ENCODE data around the gene TTLL4. TPM values are rescaled to one million over a fixed set of nuclear protein-coding genes. Genes with fewer than 3 reads are reported as not detected.

The TTLL4 gene
- total RNA-seq, 2 experiments from 2014 or later: 38.2 to 68.0 TPM

GRCh38 chr2:218713922-218714321 lies 3.3 kb downstream of the TTLL4 start:
- DNase-seq (ENCODE audit: low spot score): no peak
- H3K27ac ChIP-seq (ENCODE audit: low read depth, low read length, poor library complexity, severe bottlenecking): no peak overlapping the region
- no TSS peak for BruUV-seq (replicated peaks)

GRCh38 chr2:218716070-218716469 lies 5.4 kb downstream of the TTLL4 start:
- DNase-seq (ENCODE audit: low spot score): no peak
- Histone ChIP-seq H3K36me3 (ENCODE audit: insufficient read depth, low read length) (peaks cover 67% of the 10 kb centered on the region), H3K27ac (ENCODE audit: low read depth, low read length, poor library complexity, severe bottlenecking) (no peak overlapping the region), H3K9me3 (ENCODE audit: low read length) (no peaks in the 10 kb centered on the region), H2AFZ (ENCODE audit: low read length) (no peak overlapping the region), H3K4me1 (ENCODE audit: insufficient read depth, low read length, poor library complexity, severe bottlenecking) (peaks cover 25% of the 10 kb centered on the region), H3K9me2 (ENCODE audit: insufficient read depth, low read length) (no peaks in the 10 kb centered on the region), H4K20me1 (ENCODE audit: insufficient read depth, low read length) (0 out of 2 replicates have a peak, but pooled peaks cover 5% of the 10 kb centered on the region), H3K4me2 (ENCODE audit: low read length) (no peak overlapping the region), H3K4me3 (ENCODE audit: low read depth, low read length, poor library complexity, severe bottlenecking) (no peak overlapping the region), H3K79me2 (ENCODE audit: insufficient read depth, low read depth, low read length) (peaks cover 61% of the 10 kb centered on the region)
- ChIA-PET CTCF (ENCODE audit: unreplicated experiment) (no interaction called here), POLR2A (no interaction called here)
- intact Hi-C loops (cut with micrococcal nuclease; ENCODE audit: unreplicated experiment): no loop called here
- TF ChIP-seq CTCF (conservative IDR thresholded peaks at IDR 0.05; ENCODE audit: low read length): no peak
- no TSS peak for BruUV-seq (replicated peaks)

More at GRCh38 chr2:218713922-218714321, 3.3 kb downstream of the TTLL4 start:
- Histone ChIP-seq H3K4me1 (ENCODE audit: insufficient read depth, low read length, poor library complexity, severe bottlenecking) (peaks cover 25% of the 10 kb centered on the region), H3K9me3 (ENCODE audit: low read length) (no peaks in the 10 kb centered on the region), H3K79me2 (ENCODE audit: insufficient read depth, low read depth, low read length) (peaks cover 55% of the 10 kb centered on the region), H2AFZ (ENCODE audit: low read length) (no peak overlapping the region), H3K4me3 (ENCODE audit: low read depth, low read length, poor library complexity, severe bottlenecking) (no peak overlapping the region), H3K9me2 (ENCODE audit: insufficient read depth, low read length) (no peaks in the 10 kb centered on the region), H3K4me2 (ENCODE audit: low read length) (peak overlapping the region; percentile 23), H4K20me1 (ENCODE audit: insufficient read depth, low read length) (0 out of 2 replicates have a peak, but pooled peaks cover 5% of the 10 kb centered on the region), H3K36me3 (ENCODE audit: insufficient read depth, low read length) (peaks cover 54% of the 10 kb centered on the region)
- ChIA-PET POLR2A (interaction anchor here (0.5 to 1.1 kb wide), 4 partner anchors 55 to 251 kb away, joined by 3 to 5 read pairs (median 3); no protein-coding TSS in a partner anchor), CTCF (ENCODE audit: unreplicated experiment) (no interaction called here)
- intact Hi-C loops (cut with micrococcal nuclease; ENCODE audit: unreplicated experiment): loop anchor here (5.0 kb wide), 1 partner anchor 57 kb away; the partner anchor contains the start of genes BCS1L and ZNF142
- TF ChIP-seq EZH2phosphoT487 (IDR thresholded peaks at IDR 0.05; ENCODE audit: borderline replicate concordance, low read depth, low read length): no peak
- no peak for TF ChIP-seq CTCF (conservative IDR thresholded peaks at IDR 0.05; ENCODE audit: low read length)

GRCh38 chr2:218717262-218717661 lies 6.6 kb downstream of the TTLL4 start:
- Histone ChIP-seq H3K4me2 (ENCODE audit: low read length) (no peak overlapping the region), H2AFZ (ENCODE audit: low read length) (no peak overlapping the region), H3K27ac (ENCODE audit: low read depth, low read length, poor library complexity, severe bottlenecking) (no peak overlapping the region), H3K4me1 (ENCODE audit: insufficient read depth, low read length, poor library complexity, severe bottlenecking) (peaks cover 18% of the 10 kb centered on the region), H3K79me2 (ENCODE audit: insufficient read depth, low read depth, low read length) (peaks cover 61% of the 10 kb centered on the region), H3K9me2 (ENCODE audit: insufficient read depth, low read length) (no peaks in the 10 kb centered on the region), H3K4me3 (ENCODE audit: low read depth, low read length, poor library complexity, severe bottlenecking) (no peak overlapping the region), H3K36me3 (ENCODE audit: insufficient read depth, low read length) (peaks cover 67% of the 10 kb centered on the region), H3K9me3 (ENCODE audit: low read length) (no peaks in the 10 kb centered on the region), H4K20me1 (ENCODE audit: insufficient read depth, low read length) (0 out of 2 replicates have a peak, but pooled peaks cover 5% of the 10 kb centered on the region)
- intact Hi-C loops (cut with micrococcal nuclease; ENCODE audit: unreplicated experiment): no loop called here
- TF ChIP-seq CTCF (conservative IDR thresholded peaks at IDR 0.05; ENCODE audit: low read length) (no peak), EZH2phosphoT487 (IDR thresholded peaks at IDR 0.05; ENCODE audit: borderline replicate concordance, low read depth, low read length) (no peak)
- POLR2A ChIA-PET: interaction anchor here (0.5 to 0.9 kb wide), 2 partner anchors 13 to 340 kb away, joined by 3 to 4 read pairs; no protein-coding TSS in a partner anchor
- no TSS peak for BruUV-seq (replicated peaks)
- no peak for DNase-seq (ENCODE audit: low spot score)
- CTCF ChIA-PET (ENCODE audit: unreplicated experiment): no interaction called here

Measured in OCI-LY7 (cell line).